ENCODE data around the gene UPK3BL1.
"Not testable (repeated sequence)": the region's sequence is repeated elsewhere in the genome, so short reads cannot be mapped to it uniquely, and the experiment has no call there.

UPK3BL1 gene

GRCh38 chr7:102642691-102643090, at the start of gene UPK3BL1:
UPK3BL1 (minus strand) TSS chr7:102642791; CDS start chr7:102642741, 50 bp downstream.
- not testable (repeated sequence) for H3K27me3 ChIP-seq (ENCODE audit: control insufficient read depth in 5 of 5, insufficient read depth in 4 of 5, low read length in 5 of 5); H3K9me3 ChIP-seq (ENCODE audit: control insufficient read depth in 5 of 5, low read length in 5 of 5); H3K4me3 ChIP-seq (ENCODE audit: low read depth in 1 of 5, low read length in 5 of 5); H3K9ac ChIP-seq (ENCODE audit: low read length in 5 of 5); H3K4me1 ChIP-seq (ENCODE audit: control insufficient read depth in 5 of 5, insufficient read depth in 5 of 5, low read length in 5 of 5); H3K36me3 ChIP-seq (ENCODE audit: control insufficient read depth in 5 of 5, insufficient read depth in 5 of 5, low read length in 5 of 5); H3K27ac ChIP-seq (ENCODE audit: low read depth, low read length)

- not testable (repeated sequence) for H3K27ac ChIP-seq (ENCODE audit: low read depth, low read length); H3K4me3 ChIP-seq (ENCODE audit: low read depth in 1 of 5, low read length in 5 of 5); H3K9me3 ChIP-seq (ENCODE audit: control insufficient read depth in 5 of 5, low read length in 5 of 5); H3K4me1 ChIP-seq (ENCODE audit: control insufficient read depth in 5 of 5, insufficient read depth in 5 of 5, low read length in 5 of 5); H3K36me3 ChIP-seq (ENCODE audit: control insufficient read depth in 5 of 5, insufficient read depth in 5 of 5, low read length in 5 of 5); H3K9ac ChIP-seq (ENCODE audit: low read length in 5 of 5); H3K27me3 ChIP-seq (ENCODE audit: control insufficient read depth in 5 of 5, insufficient read depth in 4 of 5, low read length in 5 of 5)
Observed at GRCh38 chr7:102690602-102691001, 48.0 kb upstream of the UPK3BL1 start.

GRCh38 chr7:102689436-102690282, 47.1 kb upstream of the UPK3BL1 start:
- not testable (repeated sequence) for H3K36me3 ChIP-seq (ENCODE audit: control insufficient read depth in 5 of 5, insufficient read depth in 5 of 5, low read length in 5 of 5); H3K9me3 ChIP-seq (ENCODE audit: control insufficient read depth in 5 of 5, low read length in 5 of 5); H3K4me3 ChIP-seq (ENCODE audit: low read depth in 1 of 5, low read length in 5 of 5); H3K4me1 ChIP-seq (ENCODE audit: control insufficient read depth in 5 of 5, insufficient read depth in 5 of 5, low read length in 5 of 5); H3K9ac ChIP-seq (ENCODE audit: low read length in 5 of 5); H3K27ac ChIP-seq (ENCODE audit: low read depth, low read length); H3K27me3 ChIP-seq (ENCODE audit: control insufficient read depth in 5 of 5, insufficient read depth in 4 of 5, low read length in 5 of 5)

GRCh38 chr7:102688299-102689036, 45.9 kb upstream of the UPK3BL1 start:
- H3K9me3 ChIP-seq (ENCODE audit: control insufficient read depth in 5 of 5, low read length in 5 of 5); H3K9ac ChIP-seq (ENCODE audit: low read length in 5 of 5); H3K27me3 ChIP-seq (ENCODE audit: control insufficient read depth in 5 of 5, insufficient read depth in 4 of 5, low read length in 5 of 5); H3K27ac ChIP-seq (ENCODE audit: low read depth, low read length); H3K4me3 ChIP-seq (ENCODE audit: low read depth in 1 of 5, low read length in 5 of 5); H3K36me3 ChIP-seq (ENCODE audit: control insufficient read depth in 5 of 5, insufficient read depth in 5 of 5, low read length in 5 of 5); H3K4me1 ChIP-seq (ENCODE audit: control insufficient read depth in 5 of 5, insufficient read depth in 5 of 5, low read length in 5 of 5): not testable (repeated sequence)

GRCh38 chr7:102682560-102682959, 40.0 kb upstream of the UPK3BL1 start:
- not testable (repeated sequence) for H3K27ac ChIP-seq (ENCODE audit: low read depth, low read length); H3K9ac ChIP-seq (ENCODE audit: low read length in 5 of 5); H3K9me3 ChIP-seq (ENCODE audit: control insufficient read depth in 5 of 5, low read length in 5 of 5); H3K4me3 ChIP-seq (ENCODE audit: low read depth in 1 of 5, low read length in 5 of 5); H3K27me3 ChIP-seq (ENCODE audit: control insufficient read depth in 5 of 5, insufficient read depth in 4 of 5, low read length in 5 of 5); H3K36me3 ChIP-seq (ENCODE audit: control insufficient read depth in 5 of 5, insufficient read depth in 5 of 5, low read length in 5 of 5); H3K4me1 ChIP-seq (ENCODE audit: control insufficient read depth in 5 of 5, insufficient read depth in 5 of 5, low read length in 5 of 5)

GRCh38 chr7:102680780-102681179, 38.2 kb upstream of the UPK3BL1 start:
- H3K4me3 ChIP-seq (ENCODE audit: low read depth in 1 of 5, low read length in 5 of 5); H3K27me3 ChIP-seq (ENCODE audit: control insufficient read depth in 5 of 5, insufficient read depth in 4 of 5, low read length in 5 of 5); H3K27ac ChIP-seq (ENCODE audit: low read depth, low read length); H3K9ac ChIP-seq (ENCODE audit: low read length in 5 of 5); H3K36me3 ChIP-seq (ENCODE audit: control insufficient read depth in 5 of 5, insufficient read depth in 5 of 5, low read length in 5 of 5); H3K4me1 ChIP-seq (ENCODE audit: control insufficient read depth in 5 of 5, insufficient read depth in 5 of 5, low read length in 5 of 5); H3K9me3 ChIP-seq (ENCODE audit: control insufficient read depth in 5 of 5, low read length in 5 of 5): not testable (repeated sequence)

GRCh38 chr7:102675545-102675944, 33.0 kb upstream of the UPK3BL1 start:
- not testable (repeated sequence) for H3K36me3 ChIP-seq (ENCODE audit: control insufficient read depth in 5 of 5, insufficient read depth in 5 of 5, low read length in 5 of 5); H3K27me3 ChIP-seq (ENCODE audit: control insufficient read depth in 5 of 5, insufficient read depth in 4 of 5, low read length in 5 of 5); H3K4me1 ChIP-seq (ENCODE audit: control insufficient read depth in 5 of 5, insufficient read depth in 5 of 5, low read length in 5 of 5); H3K9me3 ChIP-seq (ENCODE audit: control insufficient read depth in 5 of 5, low read length in 5 of 5); H3K4me3 ChIP-seq (ENCODE audit: low read depth in 1 of 5, low read length in 5 of 5); H3K9ac ChIP-seq (ENCODE audit: low read length in 5 of 5); H3K27ac ChIP-seq (ENCODE audit: low read depth, low read length)

GRCh38 chr7:102673447-102674067, 31.0 kb upstream of the UPK3BL1 start:
- not testable (repeated sequence) for H3K36me3 ChIP-seq (ENCODE audit: control insufficient read depth in 5 of 5, insufficient read depth in 5 of 5, low read length in 5 of 5); H3K9me3 ChIP-seq (ENCODE audit: control insufficient read depth in 5 of 5, low read length in 5 of 5); H3K9ac ChIP-seq (ENCODE audit: low read length in 5 of 5); H3K27me3 ChIP-seq (ENCODE audit: control insufficient read depth in 5 of 5, insufficient read depth in 4 of 5, low read length in 5 of 5); H3K27ac ChIP-seq (ENCODE audit: low read depth, low read length); H3K4me1 ChIP-seq (ENCODE audit: control insufficient read depth in 5 of 5, insufficient read depth in 5 of 5, low read length in 5 of 5); H3K4me3 ChIP-seq (ENCODE audit: low read depth in 1 of 5, low read length in 5 of 5)

GRCh38 chr7:102671956-102672307, 29.3 kb upstream of the UPK3BL1 start:
- H3K9me3 ChIP-seq (ENCODE audit: control insufficient read depth in 5 of 5, low read length in 5 of 5); H3K27ac ChIP-seq (ENCODE audit: low read depth, low read length); H3K4me3 ChIP-seq (ENCODE audit: low read depth in 1 of 5, low read length in 5 of 5): not testable (repeated sequence)

GRCh38 chr7:102671166-102671955, 28.8 kb upstream of the UPK3BL1 start, which contains the start of gene POLR2J2:
POLR2J2 (minus strand) TSS chr7:102671663; CDS start chr7:102671601, 62 bp downstream.
- peak within 1 kb of the TSS in 2 of 5 donors; percentile 37 to 40 for H3K4me3 ChIP-seq (ENCODE audit: low read depth in 1 of 5, low read length in 5 of 5)

More at GRCh38 chr7:102671956-102672307, 29.3 kb upstream of the UPK3BL1 start:
- H3K36me3 ChIP-seq (ENCODE audit: control insufficient read depth in 5 of 5, insufficient read depth in 5 of 5, low read length in 5 of 5); H3K4me1 ChIP-seq (ENCODE audit: control insufficient read depth in 5 of 5, insufficient read depth in 5 of 5, low read length in 5 of 5); H3K9ac ChIP-seq (ENCODE audit: low read length in 5 of 5); H3K27me3 ChIP-seq (ENCODE audit: control insufficient read depth in 5 of 5, insufficient read depth in 4 of 5, low read length in 5 of 5): not testable (repeated sequence)

More at GRCh38 chr7:102671166-102671955, 28.8 kb upstream of the UPK3BL1 start, which contains the start of gene POLR2J2:
- H3K27ac ChIP-seq (ENCODE audit: low read depth, low read length); H3K4me1 ChIP-seq (ENCODE audit: control insufficient read depth in 5 of 5, insufficient read depth in 5 of 5, low read length in 5 of 5); H3K9me3 ChIP-seq (ENCODE audit: control insufficient read depth in 5 of 5, low read length in 5 of 5); H3K27me3 ChIP-seq (ENCODE audit: control insufficient read depth in 5 of 5, insufficient read depth in 4 of 5, low read length in 5 of 5); H3K36me3 ChIP-seq (ENCODE audit: control insufficient read depth in 5 of 5, insufficient read depth in 5 of 5, low read length in 5 of 5): not testable (repeated sequence)
- peak within 1 kb of the TSS in 1 of 5 donors; percentile 66 for H3K9ac ChIP-seq (ENCODE audit: low read length in 5 of 5)

All from subcutaneous abdominal adipose tissue (tissue), 5 donors.